H54 (cell line): ENCODE results near the gene ANKDD1A.

Experiments used
- DNase-seq: peaks from one replicate; pipeline ENCODE4 v3.0.0; 2011; ENCODE audit warnings: low spot score, mixed read lengths; ENCODE audit not compliant: insufficient read length
- FAIRE-seq: peaks from 3 replicates; lab custom pipeline; 2011; peaks lifted over from hg19 to GRCh38; lab: Jason Lieb, UNC
- POLR2A ChIP-seq: IDR thresholded peaks from 2 replicates; pipeline ENCODE4 v1.6.1; 2011; ENCODE audit warnings: low read depth, mild to moderate bottlenecking, low read length

The ANKDD1A gene

GRCh38 chr15:64911311-64912186, at the start of gene ANKDD1A:
Gene ANKDD1A, plus strand, starts transcription at chr15:64911902. Its CDS starts 29 bp downstream, at chr15:64911931.
- no peak for FAIRE-seq
- no peak for TF ChIP-seq POLR2A
- DNase-seq, result peak; percentile 53

- no peak for TF ChIP-seq POLR2A
- DNase-seq (no peak), FAIRE-seq (no peak)
Observed at GRCh38 chr15:64861960-64862359, 49.7 kb upstream of the ANKDD1A start.

GRCh38 chr15:64862408-64862807, 49.3 kb upstream of the ANKDD1A start:
- DNase-seq (no peak), FAIRE-seq (no peak)

GRCh38 chr15:64864068-64864467, 47.6 kb upstream of the ANKDD1A start:
- DNase-seq (no peak), FAIRE-seq (no peak)
- no peak for TF ChIP-seq POLR2A

More at GRCh38 chr15:64862408-64862807, 49.3 kb upstream of the ANKDD1A start:
- TF ChIP-seq POLR2A, result no peak

- DNase-seq (no peak), FAIRE-seq (no peak)
- no peak for TF ChIP-seq POLR2A
Observed at GRCh38 chr15:64865126-64865997, 46.3 kb upstream of the ANKDD1A start.

GRCh38 chr15:64865998-64866520, 45.6 kb upstream of the ANKDD1A start:
- DNase-seq (peak; percentile 50), FAIRE-seq (no peak)
- TF ChIP-seq POLR2A, result no peak

- no peak for TF ChIP-seq POLR2A
- FAIRE-seq, result no peak
- DNase-seq, result no peak
Observed at GRCh38 chr15:64869501-64869900, 42.2 kb upstream of the ANKDD1A start.

- no peak for TF ChIP-seq POLR2A
- FAIRE-seq (no peak), DNase-seq (no peak)
Observed at GRCh38 chr15:64870353-64870752, 41.3 kb upstream of the ANKDD1A start.

GRCh38 chr15:64875641-64876223, 36.0 kb upstream of the ANKDD1A start:
- FAIRE-seq, result no peak
- TF ChIP-seq POLR2A, result no peak

GRCh38 chr15:64877435-64877834, 34.3 kb upstream of the ANKDD1A start:
- no peak for FAIRE-seq
- no peak for TF ChIP-seq POLR2A
- DNase-seq, result peak; percentile 45

More at GRCh38 chr15:64875641-64876223, 36.0 kb upstream of the ANKDD1A start:
- DNase-seq, result no peak

- TF ChIP-seq POLR2A, result no peak
- no peak for FAIRE-seq
- no peak for DNase-seq
Observed at GRCh38 chr15:64878705-64879104, 33.0 kb upstream of the ANKDD1A start.

GRCh38 chr15:64883100-64883581, 28.6 kb upstream of the ANKDD1A start:
- DNase-seq (no peak), FAIRE-seq (no peak)

GRCh38 chr15:64883997-64884511, 27.6 kb upstream of the ANKDD1A start:
- TF ChIP-seq POLR2A, result no peak
- DNase-seq, result peak; percentile 71
- FAIRE-seq, result no peak

More at GRCh38 chr15:64883100-64883581, 28.6 kb upstream of the ANKDD1A start:
- no peak for TF ChIP-seq POLR2A
